Measurements from ENCODE around the gene RAET1E.

DNA sequence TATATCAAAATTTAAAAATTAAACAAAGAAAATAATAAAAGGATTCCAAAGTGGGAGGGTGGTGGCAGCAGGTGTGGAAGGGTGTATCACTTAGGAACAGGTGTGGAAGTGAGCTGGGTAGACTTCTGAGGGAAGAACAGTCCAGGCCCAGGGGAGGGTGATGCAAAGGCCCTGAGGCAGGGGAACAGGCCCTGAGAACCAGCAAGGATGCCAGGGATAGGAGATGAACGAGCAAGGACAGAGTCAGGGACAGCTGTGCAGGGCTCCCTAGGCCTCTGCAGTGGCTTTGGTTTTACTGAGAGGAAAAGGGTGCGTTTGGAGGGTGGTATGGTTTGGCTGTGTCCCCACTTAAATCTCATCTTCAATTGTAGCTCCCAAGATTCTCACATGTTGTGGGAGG is 9.4 kb upstream of the RAET1E start:
- TF ChIP-seq GATA2 (IDR thresholded peaks at IDR 0.05; ENCODE audit: low read depth, low read length) (no peak), GATA3 (IDR thresholded peaks at IDR 0.05; ENCODE audit: low read depth, low read length) (no peak)

All from SH-SY5Y (cell line).